ENCODE results near the gene EIF4E1B.

The EIF4E1B gene

GRCh38 chr5:176665517-176665916 lies 35.0 kb downstream of the EIF4E1B start:
- no peak for DNase-seq

GRCh38 chr5:176667637-176668036 lies 37.2 kb downstream of the EIF4E1B start:
- no peak for DNase-seq

- no peak for DNase-seq
Measured at GRCh38 chr5:176670449-176670848, 40.0 kb downstream of the EIF4E1B start.

- no peak for DNase-seq
Measured at GRCh38 chr5:176671399-176671798, 40.9 kb downstream of the EIF4E1B start.

- no peak for DNase-seq
Measured at GRCh38 chr5:176671890-176672747, 41.6 kb downstream of the EIF4E1B start.

GRCh38 chr5:176673651-176674583 lies 43.4 kb downstream of the EIF4E1B start:
- no peak for DNase-seq

GRCh38 chr5:176674799-176675198 lies 44.3 kb downstream of the EIF4E1B start:
- no peak for DNase-seq

GRCh38 chr5:176675676-176676360 lies 45.3 kb downstream of the EIF4E1B start:
- no peak for DNase-seq

GRCh38 chr5:176676361-176676824 lies 45.9 kb downstream of the EIF4E1B start:
- no peak for DNase-seq

GRCh38 chr5:176677209-176677939 lies 46.9 kb downstream of the EIF4E1B start:
- no peak for DNase-seq

- DNase-seq: no peak
Measured at GRCh38 chr5:176678584-176678983, 48.1 kb downstream of the EIF4E1B start.

- no peak for DNase-seq
Measured at GRCh38 chr5:176679365-176680225, 49.1 kb downstream of the EIF4E1B start.

GRCh38 chr5:176680226-176680563 lies 49.7 kb downstream of the EIF4E1B start:
- DNase-seq: no peak

GRCh38 chr5:176682016-176682531 lies 51.6 kb downstream of the EIF4E1B start:
- DNase-seq: no peak

- no peak for DNase-seq
Measured at GRCh38 chr5:176685010-176685409, 54.5 kb downstream of the EIF4E1B start.

GRCh38 chr5:176687247-176687646 lies 56.8 kb downstream of the EIF4E1B start:
- DNase-seq: no peak

- no peak for DNase-seq
Measured at GRCh38 chr5:176687881-176688280, 57.4 kb downstream of the EIF4E1B start.

- no peak for DNase-seq
Measured at GRCh38 chr5:176690911-176691310, 60.4 kb downstream of the EIF4E1B start.

- no peak for DNase-seq
Measured at GRCh38 chr5:176691524-176691923, 61.0 kb downstream of the EIF4E1B start.

- no peak for DNase-seq
Measured at GRCh38 chr5:176692326-176692725, 61.9 kb downstream of the EIF4E1B start.

GRCh38 chr5:176692839-176693476 lies 62.5 kb downstream of the EIF4E1B start:
- no peak for DNase-seq

Data from NCI-H1930 (cell line).